NOMO-1 treated with dmso at 0.1 percent for 144 hours (cell line): ENCODE results near the gene KANK2.

ENCODE experiments used
- DNase-seq: peaks from one replicate; lab custom pipeline; 2025; ENCODE audit not compliant: unreplicated experiment; lab: John Stamatoyannopoulos, UW

The KANK2 gene

GRCh38 chr19:11226716-11227166 lies 29.4 kb upstream of the KANK2 start:
- no peak for DNase-seq

- no peak for DNase-seq
Measured at GRCh38 chr19:11225815-11226214, 28.5 kb upstream of the KANK2 start.

- DNase-seq: no peak
Measured at GRCh38 chr19:11225172-11225571, 27.8 kb upstream of the KANK2 start.

GRCh38 chr19:11224429-11224828 lies 27.1 kb upstream of the KANK2 start:
- DNase-seq: no peak

GRCh38 chr19:11223200-11223599 lies 25.9 kb upstream of the KANK2 start:
- DNase-seq: no peak

- no peak for DNase-seq
Measured at GRCh38 chr19:11221082-11221598, 23.8 kb upstream of the KANK2 start.

GRCh38 chr19:11214387-11214786 lies 17.0 kb upstream of the KANK2 start:
- DNase-seq: no peak

GRCh38 chr19:11210656-11210928 lies 13.2 kb upstream of the KANK2 start:
- DNase-seq: no peak

GRCh38 chr19:11209839-11210655 lies 12.7 kb upstream of the KANK2 start:
- no peak for DNase-seq

- DNase-seq: no peak
Measured at GRCh38 chr19:11208561-11209471, 11.5 kb upstream of the KANK2 start.

GRCh38 chr19:11205939-11206570 lies 8.7 kb upstream of the KANK2 start:
- no peak for DNase-seq

- no peak for DNase-seq
Measured at GRCh38 chr19:11204943-11205349, 7.6 kb upstream of the KANK2 start.

GRCh38 chr19:11204076-11204602 lies 6.8 kb upstream of the KANK2 start:
- DNase-seq: no peak

- no peak for DNase-seq
Measured at GRCh38 chr19:11203194-11204075, 6.1 kb upstream of the KANK2 start.

- no peak for DNase-seq
Measured at GRCh38 chr19:11202488-11203193, 5.3 kb upstream of the KANK2 start.

GRCh38 chr19:11201791-11202190 lies 4.4 kb upstream of the KANK2 start:
- no peak for DNase-seq

- no peak for DNase-seq
Measured at GRCh38 chr19:11200931-11201330, 3.6 kb upstream of the KANK2 start.

- DNase-seq: no peak
Measured at GRCh38 chr19:11200015-11200574, 2.8 kb upstream of the KANK2 start.

- no peak for DNase-seq
Measured at GRCh38 chr19:11199517-11199916, 2.2 kb upstream of the KANK2 start.
